Fibroblast of mammary gland (primary cell): ENCODE data around the gene HGFAC.

Experiments used
- DNase-seq: peaks from one replicate; pipeline ENCODE4 v3.0.0-alpha.2; 2010; ENCODE audit warnings: low read depth
- H3K4me3 ChIP-seq: 2 replicates; pipeline ENCODE4 v1.5.1; 2011; ENCODE audit warnings: low read depth, mild to moderate bottlenecking, low read length, moderate library complexity; ENCODE audit not compliant: control insufficient read depth
- CTCF ChIP-seq: conservative IDR thresholded peaks from 2 replicates; pipeline ENCODE4 v1.5.1; 2011; ENCODE audit warnings: low read depth, low read length, inconsistent platforms; ENCODE audit not compliant: control insufficient read depth, insufficient read depth

Gene HGFAC

GRCh38 chr4:3479358-3480101, 37.8 kb downstream of the HGFAC start:
- DNase-seq = no peak
- TF ChIP-seq CTCF = no peak
- H3K4me3 ChIP-seq = no peak overlapping the region

GRCh38 chr4:3480528-3481112, 38.9 kb downstream of the HGFAC start:
- no peak overlapping the region for H3K4me3 ChIP-seq
- peak; percentile 94 for TF ChIP-seq CTCF
- peak; percentile 64 for DNase-seq

- no peak overlapping the region for H3K4me3 ChIP-seq
- TF ChIP-seq CTCF = no peak
Measured at GRCh38 chr4:3481113-3481531, 39.4 kb downstream of the HGFAC start.

GRCh38 chr4:3481783-3482393, 40.1 kb downstream of the HGFAC start:
- DNase-seq = no peak
- no peak overlapping the region for H3K4me3 ChIP-seq
- TF ChIP-seq CTCF = no peak

More at GRCh38 chr4:3481113-3481531, 39.4 kb downstream of the HGFAC start:
- no peak for DNase-seq

GRCh38 chr4:3482707-3483106, 40.9 kb downstream of the HGFAC start:
- H3K4me3 ChIP-seq = no peak overlapping the region
- TF ChIP-seq CTCF = no peak
- DNase-seq = no peak

- TF ChIP-seq CTCF = no peak
- no peak for DNase-seq
- H3K4me3 ChIP-seq = no peak overlapping the region
Measured at GRCh38 chr4:3483471-3483921, 41.7 kb downstream of the HGFAC start.
